GM21576 (cell line): ENCODE measurements around the gene DMPK.

Source experiments
- ATAC-seq: cut with Tn5 transposase; IDR thresholded peaks from one replicate; pipeline ENCODE4 v1.9.1; 2021; ENCODE audit warnings: mild to moderate bottlenecking, moderate library complexity; ENCODE audit not compliant: unreplicated experiment

DMPK gene

DNA sequence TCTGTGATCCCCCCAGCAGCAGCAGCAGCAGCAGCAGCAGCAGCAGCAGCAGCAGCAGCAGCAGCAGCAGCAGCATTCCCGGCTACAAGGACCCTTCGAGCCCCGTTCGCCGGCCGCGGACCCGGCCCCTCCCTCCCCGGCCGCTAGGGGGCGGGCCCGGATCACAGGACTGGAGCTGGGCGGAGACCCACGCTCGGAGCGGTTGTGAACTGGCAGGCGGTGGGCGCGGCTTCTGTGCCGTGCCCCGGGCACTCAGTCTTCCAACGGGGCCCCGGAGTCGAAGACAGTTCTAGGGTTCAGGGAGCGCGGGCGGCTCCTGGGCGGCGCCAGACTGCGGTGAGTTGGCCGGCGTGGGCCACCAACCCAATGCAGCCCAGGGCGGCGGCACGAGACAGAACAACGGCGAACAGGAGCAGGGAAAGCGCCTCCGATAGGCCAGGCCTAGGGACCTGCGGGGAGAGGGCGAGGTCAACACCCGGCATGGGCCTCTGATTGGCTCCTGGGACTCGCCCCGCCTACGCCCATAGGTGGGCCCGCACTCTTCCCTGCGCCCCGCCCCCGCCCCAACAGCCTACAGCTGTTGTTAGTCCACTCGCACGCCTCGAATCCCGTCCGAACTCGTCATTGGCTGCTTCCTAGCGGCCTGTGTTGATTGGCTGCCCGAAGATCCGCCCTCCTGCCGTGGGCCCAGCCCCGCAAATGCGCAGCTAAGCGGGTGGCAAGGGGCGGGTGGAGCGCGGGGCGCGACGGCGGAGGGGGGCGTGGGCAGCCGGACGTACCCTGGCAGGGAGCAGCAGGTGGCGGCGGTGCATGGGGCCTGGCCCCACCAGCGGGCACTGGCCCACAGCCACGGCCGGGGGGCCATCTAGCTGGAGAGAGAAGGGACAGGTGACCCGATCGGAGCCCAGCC, 11.8 kb downstream of the DMPK start:
- ATAC-seq: peak; percentile 48

GRCh38 chr19:45769821-45770191, 12.5 kb downstream of the DMPK start:
- ATAC-seq: peak; percentile 17

- ATAC-seq: peak; percentile 50
Measured at GRCh38 chr19:45768984-45769782, 13.1 kb downstream of the DMPK start, which contains the start of gene SIX5. TSS of gene SIX5 (minus strand) at chr19:45769252. CDS start at chr19:45768844, 408 bp downstream.

DNA sequence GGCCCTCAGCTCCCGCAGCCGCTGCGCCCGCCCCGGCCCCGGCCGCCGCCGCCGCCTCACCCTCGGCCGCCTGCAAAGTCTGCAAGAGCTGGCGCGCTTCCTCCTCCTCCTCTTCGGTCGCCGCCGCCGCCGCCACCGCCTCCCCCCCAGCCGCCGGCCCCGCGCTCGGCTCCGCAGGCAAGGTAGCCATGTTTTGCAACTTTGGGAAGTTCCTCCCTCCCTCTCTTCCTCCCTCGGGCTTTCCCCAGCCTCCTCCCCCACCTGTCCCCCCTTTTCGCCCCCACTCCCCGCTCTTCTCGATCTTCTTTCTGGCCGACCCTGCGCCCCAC, 13.7 kb downstream of the DMPK start:
- ATAC-seq: no peak

DNA sequence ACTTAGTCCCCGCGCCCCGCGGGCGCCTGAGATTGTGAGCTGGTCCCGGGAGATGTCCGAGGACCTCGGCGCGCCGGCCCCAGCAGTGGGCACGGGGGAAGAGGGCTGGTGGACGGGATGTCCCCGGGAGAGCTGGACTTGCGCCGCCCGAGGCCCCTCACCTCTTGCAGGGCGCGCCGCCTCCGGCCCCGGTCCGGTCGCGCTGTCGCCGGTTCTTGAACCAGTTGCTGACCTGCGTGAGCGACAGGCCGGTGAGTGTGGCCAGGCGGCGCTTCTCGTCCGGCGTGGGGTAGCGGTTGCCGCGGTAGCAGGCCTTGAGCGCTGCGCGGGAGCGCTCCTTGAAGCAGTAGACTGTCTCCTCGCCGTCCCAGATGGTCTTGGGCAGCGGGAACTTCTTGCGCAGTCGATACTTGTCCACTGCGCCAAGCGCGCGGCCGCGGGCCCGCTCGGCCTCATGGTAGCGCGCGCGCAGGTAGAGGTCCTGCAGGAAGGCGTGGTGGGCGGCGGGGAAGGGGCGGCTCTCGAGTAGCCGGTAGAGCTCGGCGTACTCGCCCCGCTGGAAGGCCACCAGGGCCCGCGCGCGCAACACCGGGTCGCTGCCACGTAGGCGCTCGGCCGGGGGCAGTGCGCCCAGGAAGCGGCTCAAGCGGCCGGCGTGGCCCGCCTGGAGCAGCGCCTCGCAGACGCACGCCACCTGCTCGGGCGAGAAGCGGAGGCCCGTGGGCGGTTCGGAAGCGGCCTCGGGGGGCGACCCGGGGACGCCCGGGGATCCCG, 14.2 kb downstream of the DMPK start:
- ATAC-seq: no peak

GRCh38 chr19:45767410-45767880, 14.8 kb downstream of the DMPK start:
- no peak for ATAC-seq

- no peak for ATAC-seq
Measured at GRCh38 chr19:45766869-45767346, 15.4 kb downstream of the DMPK start.

DNA sequence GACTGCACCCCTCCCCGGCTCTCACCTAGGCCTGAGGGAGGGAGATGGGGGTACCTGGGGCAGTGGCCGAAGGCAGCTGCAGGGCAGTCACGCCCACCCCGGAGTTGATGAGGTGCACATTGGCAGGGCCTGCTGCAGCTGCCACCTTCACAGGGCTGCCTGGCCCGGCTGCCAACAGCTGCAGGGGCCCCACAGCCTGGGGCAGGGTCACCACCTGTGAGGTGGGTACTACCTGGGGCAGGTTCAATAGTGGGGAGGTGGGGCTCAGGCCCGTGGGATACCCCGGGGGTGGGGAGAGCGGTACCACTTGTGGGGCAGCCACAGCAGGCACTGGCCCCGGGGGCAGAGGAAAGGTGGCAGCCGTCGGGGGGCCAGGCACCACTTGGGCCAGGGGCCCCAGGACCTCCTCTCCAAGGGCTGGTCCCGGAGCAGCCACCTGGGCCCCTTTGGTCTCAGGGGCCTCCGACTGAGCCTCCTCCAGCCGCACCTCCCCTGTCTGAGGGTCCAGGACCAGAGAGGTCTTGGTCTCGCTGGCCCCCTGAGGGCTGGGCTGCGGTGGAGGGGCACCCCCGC, 15.9 kb downstream of the DMPK start:
- no peak for ATAC-seq

DNA sequence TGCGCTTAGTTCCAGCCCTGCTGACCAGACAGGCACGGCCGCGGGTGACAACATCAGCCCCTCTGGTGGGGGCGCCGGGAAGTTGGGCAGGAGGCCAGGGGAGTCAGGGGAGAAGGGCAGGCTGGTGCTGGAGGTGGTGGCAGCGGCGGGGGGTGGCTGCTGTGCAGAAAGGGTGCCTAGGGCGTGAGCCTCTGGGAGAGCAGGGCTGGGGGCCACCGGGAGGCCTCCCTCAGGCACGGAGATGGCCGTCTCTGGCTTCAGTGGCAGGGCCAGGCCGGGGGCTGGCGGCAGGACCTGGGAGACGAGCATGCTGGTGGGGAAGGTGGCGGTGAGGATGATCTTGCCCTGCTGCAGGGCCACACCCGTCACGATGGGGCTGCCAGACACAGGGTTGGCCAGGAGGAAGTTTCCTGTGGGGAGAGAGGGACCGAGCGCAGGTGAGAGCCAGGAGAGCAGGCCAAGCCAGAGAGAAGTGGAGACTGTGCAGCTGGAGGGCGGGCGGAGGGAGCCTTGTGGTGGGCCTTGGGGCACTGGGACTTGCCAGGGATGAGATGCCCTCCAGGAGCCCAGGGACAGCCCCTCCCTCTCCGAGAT, 16.5 kb downstream of the DMPK start:
- ATAC-seq: no peak

- no peak for ATAC-seq
Measured at GRCh38 chr19:45764945-45765701, 17.2 kb downstream of the DMPK start.

GRCh38 chr19:45764475-45764874, 17.8 kb downstream of the DMPK start:
- no peak for ATAC-seq

DNA sequence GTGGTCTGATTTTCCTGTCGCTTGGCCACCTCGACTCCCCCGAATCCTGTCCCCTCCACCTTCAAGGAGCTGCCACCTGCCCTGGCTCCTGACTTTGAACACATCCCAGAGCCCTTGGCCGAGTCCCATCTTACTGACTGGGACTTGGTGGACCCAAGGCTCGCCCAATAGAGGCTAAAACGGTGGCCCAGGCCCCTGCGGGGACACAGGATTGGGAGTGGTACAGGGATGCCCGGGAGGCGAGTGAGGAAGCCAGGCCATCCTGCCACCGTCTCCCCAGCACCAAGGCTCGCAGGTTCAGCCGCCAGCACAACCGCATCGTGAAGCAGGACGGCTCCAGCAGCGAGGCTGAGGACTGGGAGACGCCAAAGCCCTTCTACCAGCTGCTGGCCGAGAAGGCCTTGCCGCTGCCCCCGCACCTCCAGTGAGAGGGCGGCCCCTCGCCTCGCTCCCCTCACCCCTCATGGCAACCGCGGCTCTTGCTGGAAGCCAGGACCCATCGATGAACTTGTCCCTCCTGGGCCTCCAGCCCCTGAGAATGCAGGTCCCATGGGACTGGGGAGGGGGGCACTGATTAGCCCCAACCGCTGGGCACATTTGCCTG, 18.5 kb downstream of the DMPK start:
- ATAC-seq: no peak

- ATAC-seq: no peak
Measured at GRCh38 chr19:45762870-45763631, 19.2 kb downstream of the DMPK start.

DNA sequence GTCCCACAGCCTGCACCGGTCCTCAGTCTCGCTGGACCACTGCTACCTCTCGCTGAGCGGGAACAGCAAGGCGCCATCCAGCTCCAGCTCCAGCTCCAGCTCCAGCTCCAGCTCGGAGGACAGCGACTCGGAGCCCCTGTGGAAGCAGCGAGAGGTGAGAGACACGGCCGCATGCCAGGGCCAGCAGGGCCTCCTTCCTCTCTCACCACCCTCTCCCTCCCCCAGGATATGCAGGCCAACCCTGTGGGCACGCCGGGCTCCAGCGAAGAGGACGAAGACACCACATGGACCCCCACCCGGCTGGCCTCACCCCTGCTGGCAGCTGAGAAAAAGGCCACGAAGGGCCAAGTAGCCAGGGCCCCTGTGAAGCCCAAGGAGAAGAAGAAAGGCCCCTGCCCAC, 20.6 kb downstream of the DMPK start:
- ATAC-seq: no peak

- no peak for ATAC-seq
Measured at GRCh38 chr19:45758921-45759320, 23.4 kb downstream of the DMPK start.

DNA sequence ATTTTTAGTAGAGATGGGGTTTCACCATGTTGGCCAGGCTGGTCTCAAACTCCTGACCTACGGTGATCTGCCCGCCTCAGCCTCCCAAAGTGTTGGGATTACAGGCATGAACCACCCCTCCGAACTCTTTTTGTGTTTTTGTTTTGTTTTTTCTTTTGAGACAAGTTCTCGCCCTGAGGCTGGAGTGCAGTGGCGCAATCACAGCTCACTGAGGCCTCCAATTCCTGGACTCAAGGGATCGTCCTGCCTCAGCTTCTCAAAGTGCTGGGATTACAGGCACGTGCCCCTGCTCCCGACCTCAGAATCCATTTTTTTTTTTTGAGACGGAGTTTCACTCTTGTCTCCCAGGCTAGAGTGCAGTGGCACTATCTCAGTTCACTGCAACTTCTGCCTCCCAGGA, 24.6 kb downstream of the DMPK start:
- ATAC-seq: no peak

DNA sequence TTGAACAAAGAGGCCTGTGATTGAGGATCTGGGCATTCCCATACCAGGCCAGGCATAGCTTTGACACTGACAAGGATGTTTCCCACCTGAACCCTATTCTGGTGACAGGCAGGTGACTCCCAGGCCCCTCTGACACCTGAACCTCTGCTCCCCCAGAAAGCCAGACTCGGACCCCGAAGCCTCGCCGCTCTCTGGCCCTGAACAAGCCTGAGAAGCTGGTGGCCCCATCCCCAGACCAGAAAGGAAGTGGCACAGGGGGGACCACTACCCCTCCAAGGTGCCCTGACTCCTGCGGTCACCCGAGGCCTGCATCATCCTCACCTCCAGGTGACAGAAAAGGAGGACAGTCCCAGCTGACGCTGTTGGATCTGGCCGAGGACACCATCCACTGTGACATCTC, 28.0 kb downstream of the DMPK start:
- no peak for ATAC-seq

- ATAC-seq: no peak
Measured at GRCh38 chr19:45753548-45753947, 28.7 kb downstream of the DMPK start.
